ENCODE measurements around the gene GLRX5.

Gene GLRX5

DNA sequence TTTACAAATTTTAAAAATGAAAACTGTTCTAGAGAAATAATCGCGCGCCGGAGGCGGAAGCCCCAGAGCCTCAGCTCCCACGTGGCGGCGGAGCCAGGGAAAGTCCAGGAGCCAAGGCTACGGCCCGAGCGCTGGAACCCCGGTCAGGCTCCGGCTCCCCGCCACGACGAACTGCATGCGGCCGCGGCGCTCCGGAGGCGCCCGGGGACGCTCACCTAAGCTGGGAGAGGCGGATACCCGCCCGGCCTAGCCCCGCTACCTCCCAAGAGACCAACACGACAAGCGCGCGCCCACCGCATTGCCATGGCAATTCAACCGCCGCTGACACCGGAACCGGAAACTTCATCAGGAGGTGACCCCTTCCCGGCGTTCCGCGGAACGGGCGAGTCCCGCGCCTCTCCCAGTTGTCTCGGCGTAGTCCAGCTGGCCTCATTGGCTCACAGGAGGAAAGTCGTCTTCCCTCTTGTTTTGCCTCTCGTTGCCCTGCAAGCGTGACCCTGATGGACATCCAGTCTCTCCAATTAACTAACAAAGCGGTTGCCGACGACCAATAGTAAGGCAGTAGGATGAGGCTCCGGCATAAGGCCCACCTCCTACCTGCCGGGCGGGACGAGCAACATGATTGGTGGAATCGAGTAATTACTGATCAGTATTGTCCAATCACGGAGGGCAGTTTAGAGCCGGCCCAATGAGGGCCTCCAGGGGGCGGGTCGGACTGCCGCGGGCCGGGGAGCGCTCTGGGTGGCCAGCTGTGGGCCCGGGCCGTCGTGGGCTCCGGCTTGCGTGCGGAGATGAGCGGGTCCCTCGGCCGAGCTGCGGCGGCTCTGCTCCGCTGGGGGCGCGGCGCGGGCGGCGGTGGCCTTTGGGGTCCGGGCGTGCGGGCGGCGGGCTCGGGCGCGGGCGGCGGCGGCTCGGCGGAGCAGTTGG lies at the start of gene GLRX5:
Gene GLRX5 (plus strand): TSS at position 752 of the 927 bp plus-strand sequence. CDS start 40 bp downstream, at position 792.
- in situ Hi-C loops (cut with HindIII; ENCODE audit: low sequenced_read_pairs): no loop called here

GRCh38 chr14:95485222-95485819 lies 49.5 kb upstream of the GLRX5 start:
- in situ Hi-C loops (cut with HindIII; ENCODE audit: low sequenced_read_pairs): no loop called here

GRCh38 chr14:95486875-95487668 lies 47.8 kb upstream of the GLRX5 start:
- in situ Hi-C loops (cut with HindIII; ENCODE audit: low sequenced_read_pairs): no loop called here

GRCh38 chr14:95487669-95488084 lies 47.2 kb upstream of the GLRX5 start:
- in situ Hi-C loops (cut with HindIII; ENCODE audit: low sequenced_read_pairs): no loop called here

DNA sequence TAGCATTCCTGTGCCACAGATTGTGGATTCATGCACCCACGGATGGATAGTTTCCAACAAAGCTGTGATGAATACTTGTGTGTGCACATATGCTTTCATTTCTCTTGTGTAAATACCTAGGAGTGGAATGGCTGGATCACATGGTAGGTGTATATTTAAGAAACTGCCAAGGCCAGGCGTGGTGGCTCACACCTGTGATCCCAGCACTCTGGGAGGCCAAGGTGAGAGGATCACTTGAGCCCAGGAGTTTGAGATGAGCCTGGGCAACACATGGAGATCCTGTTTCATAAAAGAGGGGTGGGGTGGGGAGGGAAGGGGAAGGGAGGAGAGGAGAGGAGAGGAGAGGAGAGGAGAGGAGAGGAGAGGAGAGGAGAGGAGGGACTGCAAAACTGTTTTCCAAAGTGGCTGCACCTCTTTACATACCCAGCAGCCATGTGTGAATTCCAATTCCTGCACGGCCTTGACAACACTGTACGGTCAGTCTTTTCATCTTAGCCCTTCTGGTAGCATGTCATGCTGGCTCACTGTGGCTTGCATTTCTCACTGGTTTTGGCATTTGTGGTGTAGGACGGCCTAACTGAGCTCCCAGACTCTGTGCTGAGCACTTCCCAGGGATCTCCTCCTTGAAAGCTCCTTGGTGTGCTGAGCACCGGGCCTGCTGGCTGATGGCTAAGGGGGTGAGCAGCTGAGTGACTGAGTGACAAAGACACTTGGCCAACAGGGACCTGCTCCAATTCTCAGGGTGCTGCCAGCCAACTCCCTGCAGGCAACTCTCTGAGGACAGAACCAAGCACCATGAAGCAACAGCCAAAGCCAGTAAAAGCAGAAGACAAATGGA lies 46.3 kb upstream of the GLRX5 start:
- in situ Hi-C loops (cut with HindIII; ENCODE audit: low sequenced_read_pairs): no loop called here

DNA sequence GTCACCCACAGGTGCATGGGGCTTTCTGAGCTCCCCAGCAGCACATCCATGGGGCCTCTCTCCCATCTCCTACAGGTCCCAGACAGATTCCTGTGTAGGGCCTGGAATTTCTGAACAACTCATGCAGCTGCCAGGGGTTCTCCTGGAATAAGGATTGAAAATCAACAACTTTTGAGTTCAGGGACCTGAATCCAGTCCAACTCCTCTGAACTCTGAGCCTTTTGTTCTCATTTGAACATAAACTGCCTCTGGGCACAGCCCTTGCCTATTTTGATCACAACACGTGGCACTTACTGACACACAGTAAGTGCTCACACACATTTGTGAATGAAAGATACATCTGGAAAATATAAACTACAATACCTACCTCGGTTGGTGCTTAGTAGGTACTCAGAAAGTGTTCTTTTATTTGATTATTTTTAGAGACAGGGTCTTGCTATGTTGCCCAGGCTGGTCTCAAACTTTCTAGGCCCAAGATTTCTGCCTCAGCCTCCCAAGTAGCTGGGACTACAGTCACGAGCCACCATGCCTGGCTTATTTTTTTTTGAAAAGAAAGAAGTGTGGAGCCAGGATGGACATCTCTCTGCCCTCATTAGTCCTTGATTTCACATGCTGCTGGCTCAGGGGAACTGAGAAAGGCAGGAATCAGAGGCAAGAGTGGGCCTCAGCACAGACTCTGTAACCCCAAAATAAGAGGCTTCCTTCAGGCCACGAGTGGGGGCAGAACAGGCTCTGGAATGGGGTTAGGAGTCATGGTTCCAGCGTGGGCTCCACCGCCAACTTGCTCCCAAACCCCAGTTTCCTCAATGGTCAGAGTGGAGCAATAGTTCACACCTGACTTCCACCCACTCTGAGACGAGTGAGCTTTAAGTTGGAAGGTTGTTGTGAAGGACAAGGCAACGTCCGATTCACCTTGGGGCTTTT lies 45.4 kb upstream of the GLRX5 start:
- in situ Hi-C loops (cut with HindIII; ENCODE audit: low sequenced_read_pairs): no loop called here

DNA sequence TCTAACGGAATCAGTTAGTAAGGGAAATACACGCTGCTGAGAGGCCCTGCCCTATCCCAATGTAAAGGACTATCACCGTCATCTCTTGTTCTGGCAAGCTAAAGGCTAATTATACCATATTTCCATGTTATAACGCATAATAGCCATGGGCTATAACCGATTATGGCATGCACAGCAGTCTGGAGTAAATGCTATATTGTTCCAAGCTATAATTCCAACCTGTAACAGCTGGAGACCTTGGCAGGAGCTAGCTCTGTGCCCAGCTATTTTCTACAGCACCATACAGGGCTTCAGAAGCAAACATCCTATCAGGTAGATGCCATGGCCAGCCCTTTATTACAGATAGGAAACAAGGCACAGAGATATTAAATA lies 44.7 kb upstream of the GLRX5 start:
- in situ Hi-C loops (cut with HindIII; ENCODE audit: low sequenced_read_pairs): no loop called here

DNA sequence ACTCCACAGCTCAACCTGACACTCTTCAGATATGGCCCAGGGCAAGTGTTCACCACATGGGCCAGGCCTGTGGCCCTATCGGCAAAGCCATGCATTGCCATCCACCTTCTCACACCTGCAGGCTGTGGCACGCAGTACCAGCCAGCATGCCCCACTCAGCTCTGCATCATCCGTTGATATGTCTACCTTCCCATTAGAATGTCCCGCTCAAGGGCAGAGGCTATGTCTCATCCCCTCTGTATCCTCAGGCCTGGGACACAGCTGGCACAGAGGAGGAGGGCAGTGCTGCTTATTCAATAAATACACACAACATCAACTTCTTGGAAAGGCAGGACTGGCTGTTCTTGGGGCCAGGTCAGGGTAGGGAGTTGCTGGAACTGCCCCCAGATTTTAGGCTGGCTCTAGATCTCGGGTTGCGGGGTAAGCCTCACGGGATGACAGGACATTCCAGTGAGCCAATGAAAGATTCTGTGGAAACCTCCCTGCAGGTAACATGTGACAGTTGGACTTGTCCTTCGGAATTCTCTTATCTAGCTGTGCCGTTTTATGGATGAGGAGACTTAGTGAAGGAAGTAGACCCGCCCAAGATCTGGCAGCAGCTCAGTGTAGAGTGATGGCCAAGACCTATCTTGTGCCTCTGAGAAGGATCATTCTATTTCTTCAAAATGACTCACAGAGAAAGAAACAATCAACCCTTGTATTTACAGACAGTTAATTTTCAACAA lies 44.0 kb upstream of the GLRX5 start:
- in situ Hi-C loops (cut with HindIII; ENCODE audit: low sequenced_read_pairs): no loop called here

DNA sequence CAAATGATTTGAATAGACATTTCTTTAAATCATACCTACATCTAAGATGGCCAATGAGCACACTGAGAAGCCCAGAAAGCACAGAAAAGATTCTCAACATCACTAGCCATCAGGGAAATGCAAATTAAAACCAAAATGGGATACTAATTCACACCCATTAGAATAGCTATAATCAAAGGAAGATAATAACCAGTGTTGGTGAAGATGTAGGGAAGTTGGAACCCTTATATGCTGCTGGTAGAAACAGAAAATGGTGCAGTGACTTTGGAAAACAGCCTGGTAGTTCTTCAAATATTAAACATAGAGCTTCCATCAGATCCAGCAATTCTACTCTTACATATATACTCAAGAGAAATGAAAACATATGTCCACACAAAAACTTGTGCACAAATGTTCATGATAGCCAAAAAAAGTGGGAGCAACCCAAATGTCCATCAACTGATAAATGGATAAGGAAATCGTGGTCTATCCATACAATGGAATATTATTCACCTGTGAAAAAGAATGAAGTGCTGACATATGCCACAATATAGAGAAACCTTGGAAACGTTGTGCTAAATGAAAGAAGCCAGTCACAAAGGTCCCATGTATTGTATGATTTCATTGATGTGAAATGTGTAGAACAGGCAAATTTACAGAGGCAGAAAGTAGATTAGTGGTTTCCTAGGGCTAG lies 42.8 kb upstream of the GLRX5 start:
- in situ Hi-C loops (cut with HindIII; ENCODE audit: low sequenced_read_pairs): no loop called here

GRCh38 chr14:95493503-95493902 lies 41.3 kb upstream of the GLRX5 start:
- in situ Hi-C loops (cut with HindIII; ENCODE audit: low sequenced_read_pairs): no loop called here

DNA sequence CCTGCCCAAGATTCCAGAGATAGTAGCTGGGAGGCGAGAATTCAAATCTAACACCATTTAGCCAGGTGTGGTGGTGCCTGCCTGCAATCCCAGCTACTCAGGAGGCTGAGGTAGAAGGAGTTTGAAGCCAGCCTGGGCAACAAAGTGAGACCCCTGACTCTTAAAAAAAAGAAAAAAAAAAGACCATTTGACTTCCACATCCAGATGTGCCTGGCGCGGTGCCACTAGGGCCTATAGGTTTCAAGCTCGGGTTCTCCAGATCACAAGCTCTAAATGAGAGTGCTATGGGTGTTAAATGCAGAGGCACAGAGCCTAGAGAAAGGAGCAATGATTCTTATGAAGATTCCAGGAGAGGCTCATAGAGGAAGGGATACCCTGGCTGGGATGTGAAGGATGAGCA lies 40.9 kb upstream of the GLRX5 start:
- in situ Hi-C loops (cut with HindIII; ENCODE audit: low sequenced_read_pairs): no loop called here

DNA sequence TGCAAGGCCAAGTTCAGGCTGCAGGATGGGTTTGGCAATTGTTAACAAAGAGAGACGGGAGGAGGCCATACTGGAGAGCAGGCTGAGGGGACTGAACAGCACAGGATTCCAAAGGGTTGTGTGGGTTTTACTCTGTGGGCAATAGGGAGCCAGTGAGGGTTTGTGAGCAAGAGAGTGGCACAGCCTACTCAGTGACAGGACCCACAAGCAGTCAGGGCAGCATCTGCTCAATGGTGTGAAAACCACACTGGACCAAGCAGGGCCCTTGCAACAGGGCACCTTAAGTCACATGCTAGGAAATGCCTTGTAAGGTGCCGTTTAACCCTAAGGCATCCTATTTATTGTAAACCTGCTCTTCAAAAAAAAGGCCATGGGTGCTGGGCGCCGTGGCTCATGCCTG lies 40.4 kb upstream of the GLRX5 start:
- in situ Hi-C loops (cut with HindIII; ENCODE audit: low sequenced_read_pairs): no loop called here

DNA sequence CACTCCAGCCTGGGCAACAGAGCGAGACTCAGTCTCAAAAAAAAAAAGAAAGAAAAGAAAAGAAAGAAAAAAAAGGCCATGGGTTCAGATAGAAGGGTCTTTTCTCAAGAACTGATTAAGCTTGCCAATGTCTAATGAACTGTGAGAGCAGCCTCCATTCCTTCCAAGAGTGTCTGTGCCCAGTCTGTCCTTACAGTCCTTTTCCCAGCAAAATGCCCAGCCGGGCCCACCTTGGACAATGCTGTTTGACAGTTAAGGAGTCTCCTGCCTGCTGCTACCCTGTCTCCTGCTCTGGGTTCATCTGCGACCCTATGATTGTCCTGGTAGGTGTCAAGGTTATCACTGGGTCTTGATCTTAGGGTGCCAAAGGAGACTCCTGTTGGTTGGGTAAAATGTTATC lies 39.8 kb upstream of the GLRX5 start:
- in situ Hi-C loops (cut with HindIII; ENCODE audit: low sequenced_read_pairs): no loop called here

DNA sequence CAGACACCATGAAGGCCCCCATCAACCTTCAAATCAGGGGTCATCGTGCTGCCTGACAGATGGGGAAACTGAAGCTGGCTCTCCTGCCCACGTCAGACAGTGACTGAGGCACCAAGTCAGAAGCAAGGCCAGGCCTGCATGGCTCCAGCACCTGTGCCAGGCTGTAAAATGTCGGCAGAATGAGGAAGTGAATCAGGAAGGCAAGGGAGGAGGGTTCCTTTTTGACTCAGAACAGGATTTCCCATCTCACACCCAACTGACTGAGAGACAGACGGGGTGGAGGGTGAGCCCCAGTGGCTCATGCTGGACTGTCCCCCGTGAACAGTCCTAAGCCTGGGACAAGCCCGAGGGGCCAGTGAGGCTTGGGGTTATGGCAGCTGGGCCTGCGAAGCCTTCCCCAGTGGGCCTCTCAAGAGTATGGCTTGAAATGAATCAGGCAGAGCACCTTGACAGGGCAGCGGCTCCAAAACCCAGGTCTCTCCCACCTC lies 39.3 kb upstream of the GLRX5 start:
- in situ Hi-C loops (cut with HindIII; ENCODE audit: low sequenced_read_pairs): no loop called here

DNA sequence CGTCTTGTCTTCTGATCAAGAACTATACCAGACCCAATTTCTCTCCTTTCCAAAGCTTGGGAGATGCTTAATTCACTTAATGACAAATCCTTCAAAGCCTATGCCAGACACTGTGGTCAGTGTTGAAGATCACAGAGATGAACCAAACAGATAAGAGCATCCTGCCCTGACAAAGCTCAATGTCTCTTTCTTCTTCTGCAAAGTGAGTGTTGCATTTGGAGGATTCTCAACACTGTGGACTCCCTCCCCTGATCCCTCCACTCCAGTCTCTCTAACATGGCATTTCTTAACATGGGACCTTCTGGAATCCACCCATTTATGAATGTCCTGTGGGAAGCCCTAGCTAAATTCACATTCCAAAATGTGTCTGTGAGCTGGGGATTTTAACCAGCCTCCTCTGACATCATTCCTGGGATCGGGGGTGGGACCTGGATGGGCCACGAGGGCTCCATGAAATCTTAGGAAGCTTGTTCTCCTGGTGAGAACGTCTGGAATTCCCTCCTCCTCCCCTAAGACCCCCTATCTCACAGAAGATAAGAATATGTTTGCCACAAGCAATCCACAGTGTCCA lies 38.7 kb upstream of the GLRX5 start:
- in situ Hi-C loops (cut with HindIII; ENCODE audit: low sequenced_read_pairs): no loop called here

DNA sequence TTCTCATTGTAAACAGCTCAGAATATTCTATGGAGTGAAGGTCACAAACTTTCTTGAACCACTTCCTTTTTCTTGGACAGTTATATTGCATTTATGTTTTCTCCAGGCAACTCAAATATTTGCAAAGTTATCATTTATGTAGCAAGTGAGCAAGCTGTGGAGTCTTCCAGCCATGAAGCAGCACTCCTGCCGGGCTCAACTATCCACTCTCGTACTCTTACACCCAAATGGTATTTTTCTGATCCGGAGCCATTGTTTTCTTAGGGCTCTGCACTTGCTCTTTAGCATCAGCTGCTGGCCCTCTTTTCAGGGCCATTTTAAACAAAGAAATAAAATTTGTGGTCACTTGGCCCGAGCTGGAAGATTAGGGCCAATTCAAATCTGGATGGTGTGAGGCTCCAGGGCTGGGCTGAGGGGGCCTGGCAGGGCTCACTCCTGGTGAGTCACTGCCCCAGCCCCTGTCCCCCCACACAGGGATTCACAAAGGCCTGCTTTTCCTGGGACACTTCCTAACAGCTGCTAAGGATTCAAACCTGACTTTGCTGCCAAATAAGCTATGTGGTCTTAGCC lies 38.1 kb upstream of the GLRX5 start:
- in situ Hi-C loops (cut with HindIII; ENCODE audit: low sequenced_read_pairs): no loop called here

GRCh38 chr14:95497561-95498011 lies 37.3 kb upstream of the GLRX5 start:
- in situ Hi-C loops (cut with HindIII; ENCODE audit: low sequenced_read_pairs): no loop called here

Data from DLD1 (cell line).